Karpas-422 (cell line): ENCODE results near the gene RYR2. TPM values are rescaled to one million over a fixed set of nuclear protein-coding genes. Genes with fewer than 3 reads are reported as not detected.

Source experiments
- DNase-seq: peaks from one replicate; pipeline ENCODE4 v3.0.0-alpha.2; 2015
- H2AFZ ChIP-seq: fragments of 200-600 bp; sonication (generic); 2 replicates; pipeline ENCODE4 v1.6.1; 2014; ENCODE audit warnings: antibody characterized with exemption, low read length, mixed read lengths
- H3K27ac ChIP-seq: fragments of 200-600 bp; sonication (generic); 2 replicates; pipeline ENCODE4 v1.5.1; 2014; ENCODE audit warnings: mild to moderate bottlenecking, low read length, moderate library complexity
- H3K27me3 ChIP-seq: fragments of 200-600 bp; sonication (generic); 2 replicates; pipeline ENCODE4 v1.6.1; 2014; ENCODE audit warnings: low read length, mixed read lengths
- H3K36me3 ChIP-seq: fragments of 200-600 bp; sonication (generic); 2 replicates; pipeline ENCODE4 v1.6.1; 2014; ENCODE audit warnings: low read length, mixed read lengths; ENCODE audit not compliant: insufficient read depth
- H3K4me1 ChIP-seq: fragments of 200-600 bp; sonication (generic); 2 replicates; pipeline ENCODE4 v1.6.1; 2014; ENCODE audit warnings: mild to moderate bottlenecking, low read length, mixed read lengths
- H3K4me2 ChIP-seq: fragments of 200-600 bp; sonication (generic); 2 replicates; pipeline ENCODE4 v1.6.1; 2014; ENCODE audit warnings: low read length, low read depth, mild to moderate bottlenecking; ENCODE audit not compliant: poor library complexity, severe bottlenecking
- H3K4me3 ChIP-seq: fragments of 200-600 bp; sonication (generic); 2 replicates; pipeline ENCODE4 v1.5.1; 2014; ENCODE audit warnings: mild to moderate bottlenecking, antibody characterized with exemption, low read length, mixed read lengths
- H3K79me2 ChIP-seq: fragments of 200-600 bp; sonication (generic); 2 replicates; pipeline ENCODE4 v1.6.1; 2014; ENCODE audit warnings: mild to moderate bottlenecking, low read length, mixed read lengths
- H3K9ac ChIP-seq: fragments of 200-600 bp; sonication (generic); 2 replicates; pipeline ENCODE4 v1.6.0; 2014; ENCODE audit warnings: low read length
- H3K9me2 ChIP-seq: fragments of 200-600 bp; sonication (generic), shearing (Covaris generic); replicated peaks from 2 replicates; pipeline ENCODE4 v1.6.0; 2014; ENCODE audit warnings: mild to moderate bottlenecking, low read length, moderate library complexity; ENCODE audit not compliant: insufficient read depth
- H3K9me3 ChIP-seq: fragments of 300-700, 200-600 bp; sonication (generic); 2 replicates; pipeline ENCODE4 v1.6.1; 2014; ENCODE audit warnings: low read length, mixed read lengths
- H4K20me1 ChIP-seq: fragments of 200-600 bp; sonication (generic); 2 replicates; pipeline ENCODE4 v1.6.1; 2014; ENCODE audit warnings: mild to moderate bottlenecking, antibody characterized with exemption, low read length, low read depth; ENCODE audit not compliant: insufficient read depth
- total RNA-seq: library from RNA; depleted of rRNA; stranded (reverse); fragments of >200 nt; shearing (Covaris generic); gene quantifications from 2 replicates; pipeline ENCODE4 v1.2.3, GENCODE V29; 2014; ENCODE audit warnings: low replicate concordance; rRNA removed

RYR2 gene
- not detected in 2 replicates for total RNA-seq

- DNase-seq: no peak
Measured at GRCh38 chr1:237041795-237042525, at the start of gene RYR2. RYR2 (plus strand) TSS chr1:237042184; CDS start chr1:237042522, 338 bp downstream.

GRCh38 chr1:236992449-236992848 is 49.5 kb upstream of the RYR2 start:
- H3K4me2 ChIP-seq: no peak overlapping the region
- H4K20me1 ChIP-seq: no peaks in the 10 kb centered on the region
- H2AFZ ChIP-seq: no peak overlapping the region
- H3K79me2 ChIP-seq: no peaks in the 10 kb centered on the region
- H3K9me3 ChIP-seq: no peaks in the 10 kb centered on the region
- no peak overlapping the region for H3K9ac ChIP-seq
- DNase-seq: no peak
- H3K9me2 ChIP-seq: no peaks in the 10 kb centered on the region
- no peak overlapping the region for H3K27ac ChIP-seq
- H3K27me3 ChIP-seq: no peaks in the 10 kb centered on the region
- no peaks in the 10 kb centered on the region for H3K4me1 ChIP-seq
- H3K36me3 ChIP-seq: no peaks in the 10 kb centered on the region
- no peak overlapping the region for H3K4me3 ChIP-seq

More at GRCh38 chr1:237041795-237042525, at the start of gene RYR2:
- no peak within 1 kb of the TSS for H3K9ac ChIP-seq
- no peak within 1 kb of the TSS for H3K4me2 ChIP-seq
- no peak within 1 kb of the TSS for H3K27ac ChIP-seq
- no peaks in the 10 kb centered on the region for H3K4me1 ChIP-seq
- no peaks in the 10 kb centered on the region for H3K27me3 ChIP-seq
- no peaks in the 10 kb centered on the region for H3K79me2 ChIP-seq
- H4K20me1 ChIP-seq: no peaks in the 10 kb centered on the region
- H3K36me3 ChIP-seq: no peaks in the 10 kb centered on the region
- H3K4me3 ChIP-seq: no peak within 1 kb of the TSS
- H2AFZ ChIP-seq: no peak within 1 kb of the TSS
- no peaks in the 10 kb centered on the region for H3K9me3 ChIP-seq
- H3K9me2 ChIP-seq: no peaks in the 10 kb centered on the region

DNA sequence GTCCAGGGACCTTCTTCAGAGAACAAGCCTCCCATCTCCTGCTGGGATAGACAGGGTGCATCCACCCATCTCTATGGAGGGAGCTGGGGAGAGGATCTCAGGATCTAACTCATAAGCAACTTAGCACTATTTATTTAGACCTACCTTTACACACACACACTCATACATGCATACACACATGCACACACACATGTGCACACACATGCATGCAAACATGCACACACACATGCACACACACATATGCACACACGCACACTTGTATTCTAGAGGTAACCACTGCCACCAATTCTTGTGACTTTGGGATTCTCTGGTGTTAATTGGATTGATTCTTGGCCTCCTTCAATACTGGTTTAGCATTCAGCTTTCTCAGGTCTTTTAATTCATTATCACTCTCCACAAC is 47.5 kb upstream of the RYR2 start:
- H4K20me1 ChIP-seq: no peaks in the 10 kb centered on the region
- no peaks in the 10 kb centered on the region for H3K79me2 ChIP-seq
- H3K4me3 ChIP-seq: no peak overlapping the region
- H3K9me3 ChIP-seq: no peaks in the 10 kb centered on the region
- H3K27ac ChIP-seq: no peak overlapping the region
- H2AFZ ChIP-seq: no peak overlapping the region
- no peaks in the 10 kb centered on the region for H3K27me3 ChIP-seq
- no peak for DNase-seq
- H3K4me2 ChIP-seq: no peak overlapping the region
- H3K36me3 ChIP-seq: no peaks in the 10 kb centered on the region
- H3K4me1 ChIP-seq: no peaks in the 10 kb centered on the region
- H3K9ac ChIP-seq: no peak overlapping the region
- H3K9me2 ChIP-seq: no peaks in the 10 kb centered on the region

DNA sequence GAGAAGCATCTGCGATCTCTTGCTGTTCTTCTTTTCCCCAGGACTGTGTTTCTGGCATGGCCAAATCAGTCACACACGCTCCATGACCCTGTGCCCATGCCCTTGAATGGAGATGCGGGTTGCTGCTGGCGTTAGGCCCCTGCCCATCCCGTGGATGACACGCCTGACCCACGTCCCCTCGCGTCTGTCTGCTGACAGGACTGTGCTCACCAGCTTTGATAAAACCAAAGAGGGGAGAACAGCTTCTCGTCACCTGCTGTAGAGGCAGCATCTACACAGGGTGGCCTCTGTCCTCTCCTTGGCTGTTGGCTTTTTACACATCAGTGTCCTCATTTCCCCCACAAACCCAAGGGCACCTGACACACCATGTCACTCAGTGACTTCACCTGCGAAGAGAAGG is 44.6 kb upstream of the RYR2 start:
- H3K4me3 ChIP-seq: no peak overlapping the region
- no peaks in the 10 kb centered on the region for H3K36me3 ChIP-seq
- no peaks in the 10 kb centered on the region for H3K4me1 ChIP-seq
- no peaks in the 10 kb centered on the region for H4K20me1 ChIP-seq
- DNase-seq: no peak
- H3K27ac ChIP-seq: no peak overlapping the region
- no peak overlapping the region for H3K9ac ChIP-seq
- no peaks in the 10 kb centered on the region for H3K27me3 ChIP-seq
- H2AFZ ChIP-seq: no peak overlapping the region
- H3K9me2 ChIP-seq: no peaks in the 10 kb centered on the region
- no peak overlapping the region for H3K4me2 ChIP-seq
- no peaks in the 10 kb centered on the region for H3K9me3 ChIP-seq
- H3K79me2 ChIP-seq: no peaks in the 10 kb centered on the region

DNA sequence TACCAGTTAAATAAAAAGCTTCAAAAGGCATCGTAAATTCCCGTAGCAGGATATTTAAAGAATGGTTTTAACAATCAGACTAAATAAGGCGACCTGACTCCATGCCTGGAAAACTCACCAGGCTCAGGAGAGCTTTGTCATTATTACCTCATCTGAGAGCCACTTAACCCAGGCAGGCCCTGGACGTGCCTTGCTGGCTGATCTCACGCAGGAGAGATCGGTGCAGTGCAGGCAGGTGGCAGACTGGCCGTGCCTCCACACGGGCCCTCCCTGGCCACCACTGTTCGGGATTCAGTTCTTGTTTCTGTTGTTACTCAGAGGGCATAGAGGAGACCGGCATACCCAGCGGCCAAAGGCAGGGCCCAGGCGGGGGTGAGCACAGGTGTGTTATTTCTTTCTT is 44.1 kb upstream of the RYR2 start:
- no peaks in the 10 kb centered on the region for H3K9me3 ChIP-seq
- no peaks in the 10 kb centered on the region for H3K79me2 ChIP-seq
- no peak for DNase-seq
- H3K27me3 ChIP-seq: no peaks in the 10 kb centered on the region
- no peak overlapping the region for H3K4me2 ChIP-seq
- no peak overlapping the region for H2AFZ ChIP-seq
- no peak overlapping the region for H3K27ac ChIP-seq
- no peaks in the 10 kb centered on the region for H3K4me1 ChIP-seq
- no peak overlapping the region for H3K4me3 ChIP-seq
- no peaks in the 10 kb centered on the region for H3K36me3 ChIP-seq
- no peaks in the 10 kb centered on the region for H4K20me1 ChIP-seq
- H3K9me2 ChIP-seq: no peaks in the 10 kb centered on the region
- H3K9ac ChIP-seq: no peak overlapping the region

DNA sequence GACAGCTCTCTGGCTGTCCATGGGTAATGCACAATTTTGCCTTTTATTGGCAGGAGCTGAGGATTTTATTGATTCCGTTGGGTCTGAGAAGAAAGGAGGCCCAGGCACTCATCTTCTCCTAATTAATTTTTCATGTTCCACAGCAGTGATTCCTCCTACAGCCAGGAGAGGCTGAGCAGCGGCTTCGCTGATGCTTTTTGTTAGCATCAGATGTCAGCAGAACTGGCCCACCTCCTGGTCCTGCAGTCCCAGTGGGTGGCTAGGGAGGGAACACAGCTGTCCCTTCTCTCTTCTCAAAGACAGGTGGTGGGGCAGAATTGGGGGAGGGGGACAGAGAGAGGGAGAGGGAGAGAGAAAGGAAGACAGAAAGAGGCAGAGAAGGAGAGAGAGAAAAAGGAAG is 43.4 kb upstream of the RYR2 start:
- no peaks in the 10 kb centered on the region for H3K36me3 ChIP-seq
- no peak overlapping the region for H3K4me3 ChIP-seq
- H3K9me3 ChIP-seq: no peaks in the 10 kb centered on the region
- no peaks in the 10 kb centered on the region for H3K9me2 ChIP-seq
- no peak overlapping the region for H2AFZ ChIP-seq
- no peak overlapping the region for H3K4me2 ChIP-seq
- no peaks in the 10 kb centered on the region for H3K79me2 ChIP-seq
- H4K20me1 ChIP-seq: no peaks in the 10 kb centered on the region
- no peaks in the 10 kb centered on the region for H3K4me1 ChIP-seq
- H3K9ac ChIP-seq: no peak overlapping the region
- no peak for DNase-seq
- no peak overlapping the region for H3K27ac ChIP-seq
- no peaks in the 10 kb centered on the region for H3K27me3 ChIP-seq

GRCh38 chr1:237000191-237000590 is 41.8 kb upstream of the RYR2 start:
- H3K79me2 ChIP-seq: no peaks in the 10 kb centered on the region
- no peak overlapping the region for H3K4me3 ChIP-seq
- no peaks in the 10 kb centered on the region for H3K27me3 ChIP-seq
- H2AFZ ChIP-seq: no peak overlapping the region
- no peak overlapping the region for H3K27ac ChIP-seq
- no peak overlapping the region for H3K9ac ChIP-seq
- no peak for DNase-seq
- no peaks in the 10 kb centered on the region for H3K9me2 ChIP-seq
- H4K20me1 ChIP-seq: no peaks in the 10 kb centered on the region
- H3K9me3 ChIP-seq: no peaks in the 10 kb centered on the region
- H3K4me1 ChIP-seq: no peaks in the 10 kb centered on the region
- H3K36me3 ChIP-seq: no peaks in the 10 kb centered on the region
- no peak overlapping the region for H3K4me2 ChIP-seq

DNA sequence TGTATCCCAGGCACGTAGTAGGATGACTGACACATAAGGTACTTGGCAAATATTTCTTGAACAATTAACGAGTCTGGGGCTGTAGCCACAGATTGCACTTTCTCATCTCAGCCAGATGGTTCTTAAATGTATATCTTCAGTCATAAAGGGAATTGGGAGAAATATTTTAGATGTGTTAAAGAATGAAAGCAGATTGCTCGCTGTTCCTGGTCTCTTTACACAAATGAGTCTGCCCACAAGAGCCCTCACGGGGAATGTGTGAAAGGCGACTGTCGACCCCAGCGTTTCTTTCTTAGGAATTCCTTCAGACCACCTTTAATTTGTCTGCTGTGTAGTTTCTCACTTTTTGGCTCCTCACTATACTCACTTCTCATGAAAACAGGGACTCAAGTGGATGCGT is 38.5 kb upstream of the RYR2 start:
- Histone ChIP-seq H3K9ac (no peak overlapping the region), H2AFZ (no peak overlapping the region), H3K36me3 (no peaks in the 10 kb centered on the region), H3K27ac (no peak overlapping the region), H3K4me3 (no peak overlapping the region), H3K27me3 (no peaks in the 10 kb centered on the region), H3K9me2 (no peaks in the 10 kb centered on the region), H3K4me1 (no peaks in the 10 kb centered on the region), H3K9me3 (no peaks in the 10 kb centered on the region), H3K4me2 (no peak overlapping the region), H3K79me2 (no peaks in the 10 kb centered on the region), H4K20me1 (no peaks in the 10 kb centered on the region)
- no peak for DNase-seq
